ENCODE data around the gene TPRN.

TPRN gene

GRCh38 chr9:137174722-137175293 is 25.7 kb downstream of the TPRN start:
- no peak overlapping the region for H3K4me3 ChIP-seq (ENCODE audit: low read length)
- no peak for DNase-seq (ENCODE audit: low read depth)
- no peak for TF ChIP-seq CTCF (conservative IDR thresholded peaks at IDR 0.05; ENCODE audit: low read depth, low read length)

GRCh38 chr9:137173796-137174664 is 26.5 kb downstream of the TPRN start:
- no peak for DNase-seq (ENCODE audit: low read depth)
- TF ChIP-seq CTCF (conservative IDR thresholded peaks at IDR 0.05; ENCODE audit: low read depth, low read length): no peak
- no peak overlapping the region for H3K4me3 ChIP-seq (ENCODE audit: low read length)

GRCh38 chr9:137172901-137173795 is 27.4 kb downstream of the TPRN start:
- TF ChIP-seq CTCF (conservative IDR thresholded peaks at IDR 0.05; ENCODE audit: low read depth, low read length): no peak
- H3K4me3 ChIP-seq (ENCODE audit: low read length): no peak overlapping the region
- no peak for DNase-seq (ENCODE audit: low read depth)

GRCh38 chr9:137171149-137171900 is 29.2 kb downstream of the TPRN start:
- no peak overlapping the region for H3K4me3 ChIP-seq (ENCODE audit: low read length)
- TF ChIP-seq CTCF (conservative IDR thresholded peaks at IDR 0.05; ENCODE audit: low read depth, low read length): no peak
- no peak for DNase-seq (ENCODE audit: low read depth)

GRCh38 chr9:137170486-137171148 is 29.9 kb downstream of the TPRN start:
- H3K4me3 ChIP-seq (ENCODE audit: low read length): no peak overlapping the region
- no peak for DNase-seq (ENCODE audit: low read depth)
- TF ChIP-seq CTCF (conservative IDR thresholded peaks at IDR 0.05; ENCODE audit: low read depth, low read length): no peak

- no peak for DNase-seq (ENCODE audit: low read depth)
- no peak for TF ChIP-seq CTCF (conservative IDR thresholded peaks at IDR 0.05; ENCODE audit: low read depth, low read length)
- H3K4me3 ChIP-seq (ENCODE audit: low read length): peak within 1 kb of the TSS; percentile 14
These were observed 30.6 kb downstream of the TPRN start, which contains the start of gene LRRC26 for GRCh38 chr9:137169896-137170358. Gene LRRC26, minus strand, starts transcription at chr9:137170051. Its CDS starts 108 bp downstream, at chr9:137169943.

All from retinal pigment epithelial cell (primary cell).